HEK293 (cell line): ENCODE data around the gene BICRA.

Source experiments
- AEBP2 ChIP-seq: fragments of 450-650 bp; formaldehyde crosslinking; IDR thresholded peaks from 2 replicates; pipeline ENCODE4 v1.5.1; 2016; ENCODE audit warnings: missing biosample characterization, missing genetic modification characterization, borderline replicate concordance
- EGR2 ChIP-seq: fragments of 450-650 bp; formaldehyde crosslinking; IDR thresholded peaks from 2 replicates; pipeline ENCODE4 v1.5.1; 2016; ENCODE audit warnings: low read depth, missing biosample characterization, missing genetic modification characterization
- GLI4 ChIP-seq: fragments of 450-650 bp; formaldehyde crosslinking; IDR thresholded peaks from 2 replicates; pipeline ENCODE4 v1.5.1; 2016; ENCODE audit warnings: missing biosample characterization, missing genetic modification characterization
- GLIS1 ChIP-seq: fragments of 450-650 bp; formaldehyde crosslinking; IDR thresholded peaks from 2 replicates; pipeline ENCODE4 v1.5.1; 2016; ENCODE audit warnings: missing biosample characterization, missing genetic modification characterization
- HOXD13 ChIP-seq: sonication (generic); formaldehyde crosslinking; IDR thresholded peaks from 2 replicates; pipeline ENCODE4 v1.8.0; 2022; ENCODE audit warnings: missing genetic modification reagents, borderline replicate concordance
- KLF16 ChIP-seq: fragments of 450-650 bp; formaldehyde crosslinking; IDR thresholded peaks from 2 replicates; pipeline ENCODE4 v1.5.1; 2017; ENCODE audit warnings: missing biosample characterization, missing genetic modification characterization
- PRDM1 ChIP-seq: fragments of 450-650 bp; formaldehyde crosslinking; IDR thresholded peaks from 2 replicates; pipeline ENCODE4; 2016; ENCODE audit warnings: missing biosample characterization, missing genetic modification characterization
- PRDM6 ChIP-seq: fragments of 450-650 bp; formaldehyde crosslinking; IDR thresholded peaks from 2 replicates; pipeline ENCODE4 v1.5.1; 2017; ENCODE audit warnings: missing biosample characterization, missing genetic modification characterization
- SCRT1 ChIP-seq: fragments of 450-650 bp; formaldehyde crosslinking; IDR thresholded peaks from 2 replicates; pipeline ENCODE4 v1.5.1; 2016; ENCODE audit warnings: missing biosample characterization, missing genetic modification characterization, borderline replicate concordance
- SETDB1 ChIP-seq: IDR thresholded peaks from one replicate; pipeline ENCODE4 v1.6.1; 2017; ENCODE audit warnings: mild to moderate bottlenecking, low read length, moderate library complexity, mixed read lengths; ENCODE audit not compliant: insufficient read length
- SP3 ChIP-seq: fragments of 450-650 bp; formaldehyde crosslinking; IDR thresholded peaks from 2 replicates; pipeline ENCODE4 v1.5.1; 2016; ENCODE audit warnings: missing biosample characterization, missing genetic modification characterization
- SP7 ChIP-seq: fragments of 450-650 bp; formaldehyde crosslinking; IDR thresholded peaks from 2 replicates; pipeline ENCODE4 v1.5.1; 2016; ENCODE audit warnings: missing biosample characterization, missing genetic modification characterization
- ZBTB8A ChIP-seq: fragments of 450-650 bp; formaldehyde crosslinking; IDR thresholded peaks from 2 replicates; pipeline ENCODE4 v1.5.1; 2016; ENCODE audit warnings: missing biosample characterization, missing genetic modification characterization
- ZFHX2 ChIP-seq: fragments of 450-650 bp; formaldehyde crosslinking; conservative IDR thresholded peaks from 2 replicates; pipeline ENCODE4 v1.5.1; 2016; ENCODE audit warnings: missing biosample characterization, missing genetic modification characterization
- ZFP37 ChIP-seq: fragments of 450-650 bp; formaldehyde crosslinking; IDR thresholded peaks from 2 replicates; pipeline ENCODE4 v1.5.1; 2016; ENCODE audit warnings: missing biosample characterization, missing genetic modification characterization
- ZIC2 ChIP-seq: fragments of 450-650 bp; formaldehyde crosslinking; IDR thresholded peaks from 2 replicates; pipeline ENCODE4 v1.5.1; 2016; ENCODE audit warnings: missing biosample characterization, missing genetic modification characterization
- ZNF10 ChIP-seq: fragments of 450-650 bp; formaldehyde crosslinking; IDR thresholded peaks from 2 replicates; pipeline ENCODE4 v1.5.1; 2017; ENCODE audit warnings: missing biosample characterization, missing genetic modification characterization
- ZNF148 ChIP-seq: fragments of 450-650 bp; formaldehyde crosslinking; IDR thresholded peaks from 2 replicates; pipeline ENCODE4 v1.5.0; 2017; ENCODE audit warnings: missing biosample characterization, missing genetic modification characterization, borderline replicate concordance
- ZNF169 ChIP-seq: fragments of 450-650 bp; formaldehyde crosslinking; IDR thresholded peaks from 2 replicates; pipeline ENCODE4 v1.5.1; 2016; ENCODE audit warnings: missing biosample characterization, missing genetic modification characterization
- ZNF280C ChIP-seq: fragments of 450-650 bp; formaldehyde crosslinking; IDR thresholded peaks from 2 replicates; pipeline ENCODE4 v1.5.1; 2016; ENCODE audit warnings: missing biosample characterization, missing genetic modification characterization
- ZNF302 ChIP-seq: fragments of 450-650 bp; formaldehyde crosslinking; IDR thresholded peaks from 2 replicates; pipeline ENCODE4 v1.5.1; 2016; ENCODE audit warnings: missing biosample characterization, missing genetic modification characterization, low read depth
- ZNF391 ChIP-seq: fragments of 450-650 bp; formaldehyde crosslinking; IDR thresholded peaks from 2 replicates; pipeline ENCODE4 v1.5.1; 2016; ENCODE audit warnings: low read depth, missing biosample characterization, missing genetic modification characterization, borderline replicate concordance
- ZNF398 ChIP-seq: fragments of 450-650 bp; formaldehyde crosslinking; IDR thresholded peaks from 2 replicates; pipeline ENCODE4 v1.5.1; 2017; ENCODE audit warnings: missing biosample characterization, missing genetic modification characterization
- ZNF623 ChIP-seq: fragments of 450-650 bp; formaldehyde crosslinking; IDR thresholded peaks from 2 replicates; pipeline ENCODE4 v1.5.1; 2016; ENCODE audit warnings: missing biosample characterization, missing genetic modification characterization
- ZNF624 ChIP-seq: fragments of 450-650 bp; formaldehyde crosslinking; IDR thresholded peaks from 2 replicates; pipeline ENCODE4 v1.5.1; 2017; ENCODE audit warnings: missing biosample characterization, missing genetic modification characterization
- ZNF654 ChIP-seq: fragments of 450-650 bp; formaldehyde crosslinking; IDR thresholded peaks from 2 replicates; pipeline ENCODE4 v1.5.1; 2016; ENCODE audit warnings: low read depth, missing biosample characterization, missing genetic modification characterization
- ZSCAN23 ChIP-seq: fragments of 450-650 bp; formaldehyde crosslinking; IDR thresholded peaks from 2 replicates; pipeline ENCODE4 v1.5.1; 2016; ENCODE audit warnings: missing biosample characterization, missing genetic modification characterization
- TF ChIP-seq, protein P1 (sequence below): fragments of 450-650 bp; IDR thresholded peaks from 2 replicates; pipeline ENCODE4 v1.5.1; 2018; ENCODE audit warnings: missing biosample characterization, missing genetic modification characterization

Gene BICRA

DNA sequence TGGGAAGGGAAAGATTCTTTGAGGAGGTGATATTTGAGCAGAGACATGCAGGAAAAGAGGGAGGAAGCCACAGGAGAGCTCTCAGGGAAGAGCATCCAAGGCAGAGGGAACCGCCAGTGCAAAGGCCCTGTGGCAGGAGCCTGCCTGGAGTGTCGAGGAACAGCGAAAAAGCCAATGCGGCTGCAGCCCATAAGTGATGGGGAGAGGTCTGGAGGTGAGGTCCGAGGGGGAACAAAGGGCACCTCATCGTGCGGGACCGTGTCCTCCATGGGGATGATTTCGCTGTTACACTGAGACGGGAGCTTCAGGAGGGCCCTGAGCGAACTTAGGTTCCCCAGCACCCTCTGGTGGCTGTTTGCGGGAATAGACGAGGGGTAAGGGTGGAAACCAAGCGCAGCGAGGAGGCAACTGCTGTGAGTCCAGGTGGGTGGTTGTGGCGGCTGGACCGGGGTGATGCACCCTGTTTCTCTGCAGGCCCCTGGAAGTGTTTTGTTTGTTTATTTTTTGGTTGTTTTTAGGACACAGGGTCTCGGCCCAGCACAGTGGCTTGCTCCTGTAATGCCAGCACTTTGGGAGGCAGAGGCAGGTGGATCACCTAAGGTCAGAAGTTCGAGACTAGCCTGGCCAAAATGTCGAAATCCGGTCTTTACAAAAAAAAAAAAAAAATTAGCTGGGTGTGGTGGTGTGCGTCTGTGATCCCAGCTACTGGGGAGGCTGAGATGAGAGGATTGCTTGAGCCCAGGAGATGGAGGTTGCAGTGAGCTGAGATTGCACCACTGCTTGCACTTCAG is 98.4 kb downstream of the BICRA start (continued):
- TF ChIP-seq SETDB1 (peak; percentile 14), ZFP37 (tag by site-specific recombination) (0 out of 2 replicates have a peak, but pooled peaks have one; percentile 33), ZBTB8A (tag by site-specific recombination) (0 out of 2 replicates have a peak, but pooled peaks have one; percentile 11), ZNF391 (tag by site-specific recombination) (0 out of 2 replicates have a peak, but pooled peaks have one; percentile 40), HOXD13 (CRISPR knock-in tag) (no peak), ZNF654 (tag by site-specific recombination) (peak; percentile 68), ZNF280C (no peak), EGR2 (tag by site-specific recombination) (0 out of 2 replicates have a peak, but pooled peaks have one; percentile 36), ZNF302 (tag by site-specific recombination) (no peak), ZFHX2 (tag by site-specific recombination) (peak; percentile 57), ZNF624 (no peak), ZSCAN23 (no peak), GLI4 (peak; percentile 65; the same call in 1 of the 2 replicates), PRDM1 (tag by site-specific recombination) (no peak), SP7 (tag by site-specific recombination) (0 out of 2 replicates have a peak, but pooled peaks have one; percentile 20), ZNF623 (tag by site-specific recombination) (peak; percentile 100), KLF16 (tag by site-specific recombination) (no peak), PRDM6 (tag by site-specific recombination) (no peak), GLIS1 (tag by site-specific recombination) (peak; percentile 47), ZNF148 (tag by site-specific recombination) (no peak), SCRT1 (0 out of 2 replicates have a peak, but pooled peaks have one; percentile 55), ZNF10 (tag by site-specific recombination) (no peak), ZNF169 (tag by site-specific recombination) (no peak), ZNF398 (tag by site-specific recombination) (no peak), ZIC2 (tag by site-specific recombination) (peak; percentile 56), SP3 (no peak), AEBP2 (tag by site-specific recombination) (no peak)
- TF ChIP-seq, protein P1, sequence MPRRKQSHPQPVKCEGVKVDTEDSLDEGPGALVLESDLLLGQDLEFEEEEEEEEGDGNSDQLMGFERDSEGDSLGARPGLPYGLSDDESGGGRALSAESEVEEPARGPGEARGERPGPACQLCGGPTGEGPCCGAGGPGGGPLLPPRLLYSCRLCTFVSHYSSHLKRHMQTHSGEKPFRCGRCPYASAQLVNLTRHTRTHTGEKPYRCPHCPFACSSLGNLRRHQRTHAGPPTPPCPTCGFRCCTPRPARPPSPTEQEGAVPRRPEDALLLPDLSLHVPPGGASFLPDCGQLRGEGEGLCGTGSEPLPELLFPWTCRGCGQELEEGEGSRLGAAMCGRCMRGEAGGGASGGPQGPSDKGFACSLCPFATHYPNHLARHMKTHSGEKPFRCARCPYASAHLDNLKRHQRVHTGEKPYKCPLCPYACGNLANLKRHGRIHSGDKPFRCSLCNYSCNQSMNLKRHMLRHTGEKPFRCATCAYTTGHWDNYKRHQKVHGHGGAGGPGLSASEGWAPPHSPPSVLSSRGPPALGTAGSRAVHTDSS (tag by site-specific recombination), result no peak
